Caco-2 (cell line): Measurements from ENCODE around the gene EMP1. TPM values are rescaled to one million over a fixed set of nuclear protein-coding genes. Genes with fewer than 3 reads are reported as not detected.

Experiments
- BruUV-seq: library from RNA; stranded (reverse); fragments of 400-500 nt; replicated peaks from 2 replicates; lab custom pipeline; 2021; lab: Mats Ljungman, UMichigan
- CTCF ChIA-PET: fragments of 300-600 bp; sonication (Branson Sonifier 250); formaldehyde crosslinking; loops from one replicate; lab custom pipeline; 2022; ENCODE audit warnings: antibody characterized with exemption; lab: Charles Lee
- POLR2A ChIA-PET: fragments of 300-600 bp; sonication (Branson Sonifier 250); formaldehyde crosslinking; loops from one replicate; lab custom pipeline; 2022; ENCODE audit warnings: antibody characterized with exemption; lab: Charles Lee
- DNase-seq, 2 experiments: peaks; one replicate each; pipeline versions ENCODE4 v3.0.0 to v3.0.0-alpha.2; 2020 to 2022
- H3K27me3 ChIP-seq: replicated peaks from 2 replicates; pipeline ENCODE4 v1.6.0; 2011; ENCODE audit warnings: low read length; ENCODE audit not compliant: control insufficient read depth, insufficient read depth
- H3K36me3 ChIP-seq: 2 replicates; pipeline ENCODE4 v1.5.1; 2011; ENCODE audit warnings: low read length; ENCODE audit not compliant: control insufficient read depth, insufficient read depth
- H3K4me1 ChIP-seq: fragments of 250-450 bp; sonication (Bioruptor Pico); 2 replicates; pipeline ENCODE4 v1.5.1; 2020; ENCODE audit warnings: mild to moderate bottlenecking
- H3K4me3 ChIP-seq: 2 replicates; pipeline ENCODE4 v1.5.1; 2011; ENCODE audit warnings: low read depth, mild to moderate bottlenecking, control low read depth, low read length
- H3K9me3 ChIP-seq: fragments of 250-450 bp; sonication (Bioruptor Pico); 2 replicates; pipeline ENCODE4 v1.5.1; 2020; ENCODE audit warnings: mild to moderate bottlenecking, moderate library complexity
- H3K27ac Mint-ChIP-seq: one replicate; pipeline ENCODE4 v1.8.0; 2022; ENCODE audit warnings: mixed read lengths; ENCODE audit not compliant: unreplicated experiment
- H3K27me3 Mint-ChIP-seq: one replicate; pipeline ENCODE4 v1.8.0; 2022; ENCODE audit warnings: mixed read lengths; ENCODE audit not compliant: insufficient read depth, unreplicated experiment
- H3K36me3 Mint-ChIP-seq: one replicate; pipeline ENCODE4 v1.8.0; 2022; ENCODE audit warnings: mild to moderate bottlenecking, mixed read lengths; ENCODE audit not compliant: insufficient read depth, unreplicated experiment
- H3K4me1 Mint-ChIP-seq: one replicate; pipeline ENCODE4 v1.8.0; 2022; ENCODE audit warnings: low read depth, mixed read lengths; ENCODE audit not compliant: unreplicated experiment
- H3K4me3 Mint-ChIP-seq: one replicate; pipeline ENCODE4 v1.8.0; 2022; ENCODE audit warnings: mild to moderate bottlenecking, moderate library complexity, mixed read lengths; ENCODE audit not compliant: unreplicated experiment
- H3K9me3 Mint-ChIP-seq: one replicate; pipeline ENCODE4 v1.8.0; 2022; ENCODE audit warnings: mixed read lengths; ENCODE audit not compliant: unreplicated experiment
- intact Hi-C: fragments of 100-400 bp; cut with micrococcal nuclease; formaldehyde crosslinking; loops from one replicate; pipeline ENCODE4 v1.10.0; 2022; ENCODE audit not compliant: unreplicated experiment
- total RNA-seq: library from RNA; stranded (reverse); gene quantifications from 2 replicates; pipeline ENCODE4 v1.2.3, GENCODE V29; 2022
- TF ChIP-seq, protein P1 (sequence below), 2 experiments: fragments of 200-600 bp in 1 of 2; IDR thresholded peaks; 1 replicate in 1 of 2; 2 replicates in 1 of 2; pipeline versions ENCODE4 v1.5.1 to v1.8.0; 2011 to 2022; ENCODE audit warnings: antibody characterized with exemption in 1 of 2, control low read depth in 1 of 2, inconsistent platforms in 1 of 2, low read depth in 1 of 2, low read length in 1 of 2, mild to moderate bottlenecking in 1 of 2, moderate library complexity in 1 of 2; ENCODE audit not compliant: insufficient read depth in 1 of 2, severe bottlenecking in 1 of 2, unreplicated experiment in 1 of 2

Gene EMP1
- total RNA-seq, 1 experiment from 2014 or later, result 6.6 TPM

GRCh38 chr12:13177373-13177772 is 19.2 kb upstream of the EMP1 start:
- no TSS peak for BruUV-seq
- TF ChIP-seq, protein P1, sequence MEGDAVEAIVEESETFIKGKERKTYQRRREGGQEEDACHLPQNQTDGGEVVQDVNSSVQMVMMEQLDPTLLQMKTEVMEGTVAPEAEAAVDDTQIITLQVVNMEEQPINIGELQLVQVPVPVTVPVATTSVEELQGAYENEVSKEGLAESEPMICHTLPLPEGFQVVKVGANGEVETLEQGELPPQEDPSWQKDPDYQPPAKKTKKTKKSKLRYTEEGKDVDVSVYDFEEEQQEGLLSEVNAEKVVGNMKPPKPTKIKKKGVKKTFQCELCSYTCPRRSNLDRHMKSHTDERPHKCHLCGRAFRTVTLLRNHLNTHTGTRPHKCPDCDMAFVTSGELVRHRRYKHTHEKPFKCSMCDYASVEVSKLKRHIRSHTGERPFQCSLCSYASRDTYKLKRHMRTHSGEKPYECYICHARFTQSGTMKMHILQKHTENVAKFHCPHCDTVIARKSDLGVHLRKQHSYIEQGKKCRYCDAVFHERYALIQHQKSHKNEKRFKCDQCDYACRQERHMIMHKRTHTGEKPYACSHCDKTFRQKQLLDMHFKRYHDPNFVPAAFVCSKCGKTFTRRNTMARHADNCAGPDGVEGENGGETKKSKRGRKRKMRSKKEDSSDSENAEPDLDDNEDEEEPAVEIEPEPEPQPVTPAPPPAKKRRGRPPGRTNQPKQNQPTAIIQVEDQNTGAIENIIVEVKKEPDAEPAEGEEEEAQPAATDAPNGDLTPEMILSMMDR (IDR thresholded peaks at IDR 0.05; ENCODE audit: insufficient read depth in 1 of 2, low read depth in 1 of 2, low read length in 1 of 2, severe bottlenecking in 1 of 2, unreplicated experiment in 1 of 2), result no peak
- Histone ChIP-seq H3K9me3 (no peaks in the 10 kb centered on the region), H3K4me3 (no peak overlapping the region), H3K36me3 (no peaks in the 10 kb centered on the region), H3K27me3 (no peaks in the 10 kb centered on the region), H3K4me1 (peaks cover 16% of the 10 kb centered on the region)
- Mint-ChIP-seq H3K4me1 (peaks cover 30% of the 10 kb centered on the region), H3K36me3 (no peaks in the 10 kb centered on the region), H3K27ac (no peak overlapping the region), H3K9me3 (no peaks in the 10 kb centered on the region), H3K27me3 (no peaks in the 10 kb centered on the region), H3K4me3 (no peak overlapping the region)
- intact Hi-C loops, result no loop called here
- ChIA-PET CTCF (no interaction called here), POLR2A (no interaction called here)
- DNase-seq, result no peak

DNA sequence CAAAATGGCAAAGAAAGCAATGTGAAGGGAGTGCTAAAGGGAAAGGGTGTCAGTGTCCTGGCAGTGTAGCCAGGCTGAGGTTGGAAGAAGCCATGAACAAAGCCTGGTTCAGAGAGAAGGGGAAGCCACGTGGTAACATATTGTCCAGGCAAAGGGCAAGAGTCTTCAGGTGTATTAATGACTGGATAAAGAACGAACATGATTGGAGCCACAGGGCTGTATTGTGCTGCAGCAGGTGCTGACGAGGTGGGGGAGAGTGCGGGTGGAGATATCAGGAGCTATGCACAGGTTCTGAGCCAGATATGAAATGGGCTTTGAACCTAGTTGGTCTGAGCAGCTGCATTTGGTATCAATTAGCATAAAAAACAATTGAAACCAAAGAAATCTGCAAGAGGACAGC is 18.6 kb upstream of the EMP1 start:
- no peak overlapping the region for H3K4me3 ChIP-seq
- Mint-ChIP-seq H3K36me3 (no peaks in the 10 kb centered on the region), H3K27me3 (no peaks in the 10 kb centered on the region), H3K27ac (no peak overlapping the region), H3K4me3 (no peak overlapping the region), H3K4me1 (peaks cover 25% of the 10 kb centered on the region), H3K9me3 (no peaks in the 10 kb centered on the region)
- H3K4me1 ChIP-seq, result peaks cover 11% of the 10 kb centered on the region
- DNase-seq, result no peak
- CTCF ChIA-PET, result no interaction called here
- POLR2A ChIA-PET, result interaction anchor here (1.0 kb wide), 1 partner anchor 34 kb away, joined by 3 read pairs; no protein-coding TSS in a partner anchor
- BruUV-seq, result no TSS peak
- no peaks in the 10 kb centered on the region for H3K27me3 ChIP-seq
- no peaks in the 10 kb centered on the region for H3K9me3 ChIP-seq
- intact Hi-C loops, result no loop called here
- no peaks in the 10 kb centered on the region for H3K36me3 ChIP-seq
- TF ChIP-seq, protein P1 (IDR thresholded peaks at IDR 0.05; ENCODE audit: insufficient read depth in 1 of 2, low read depth in 1 of 2, low read length in 1 of 2, severe bottlenecking in 1 of 2, unreplicated experiment in 1 of 2), result no peak

DNA sequence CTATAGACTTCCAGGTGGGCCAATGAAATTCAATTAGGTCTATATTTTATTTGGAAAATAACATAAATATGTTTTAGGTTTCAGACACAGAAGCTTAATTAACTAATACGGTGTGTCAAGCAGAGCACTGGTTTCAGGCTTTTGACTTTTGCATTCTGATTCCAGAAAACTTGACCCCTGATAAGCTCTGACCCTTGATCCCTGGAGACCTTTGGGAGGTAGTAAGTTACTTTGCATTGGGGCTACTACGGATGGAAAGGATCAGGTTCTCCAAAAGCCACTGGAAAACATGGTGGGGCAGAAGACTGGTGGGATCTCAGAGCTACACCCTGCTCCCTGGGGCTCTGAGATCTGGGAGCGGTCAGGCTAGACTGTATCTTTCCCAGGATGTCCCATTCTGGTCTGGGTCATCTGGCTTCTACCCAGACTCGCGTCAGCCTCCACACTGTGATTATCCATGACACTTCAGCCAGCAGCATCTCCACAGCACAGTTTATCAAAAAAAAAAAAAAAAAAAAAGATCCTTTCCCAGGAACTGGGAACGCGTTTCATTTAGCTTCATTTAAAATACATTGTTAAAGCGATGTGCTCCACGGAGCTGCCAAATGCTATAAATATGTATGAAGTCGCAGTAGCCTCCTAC is 17.8 kb upstream of the EMP1 start:
- TF ChIP-seq, protein P1 (IDR thresholded peaks at IDR 0.05; ENCODE audit: insufficient read depth in 1 of 2, low read depth in 1 of 2, low read length in 1 of 2, severe bottlenecking in 1 of 2, unreplicated experiment in 1 of 2), result no peak
- POLR2A ChIA-PET, result interaction anchor here (1.0 kb wide), 1 partner anchor 33 kb away, joined by 3 read pairs; no protein-coding TSS in a partner anchor
- no peak overlapping the region for H3K4me3 Mint-ChIP-seq
- intact Hi-C loops, result no loop called here
- Histone ChIP-seq H3K4me3 (no peak overlapping the region), H3K27me3 (no peaks in the 10 kb centered on the region), H3K4me1 (peaks cover 3% of the 10 kb centered on the region; the same call in 1 of the 2 replicates), H3K36me3 (no peaks in the 10 kb centered on the region), H3K9me3 (no peaks in the 10 kb centered on the region)
- DNase-seq, result no peak
- CTCF ChIA-PET, result no interaction called here
- H3K9me3 Mint-ChIP-seq, result no peaks in the 10 kb centered on the region
- H3K36me3 Mint-ChIP-seq, result no peaks in the 10 kb centered on the region
- no TSS peak for BruUV-seq
- no peaks in the 10 kb centered on the region for H3K27me3 Mint-ChIP-seq
- H3K4me1 Mint-ChIP-seq, result peaks cover 17% of the 10 kb centered on the region
- H3K27ac Mint-ChIP-seq, result no peak overlapping the region
